GM18498 (cell line): Measurements from ENCODE around the gene PCBP3.
"Not testable (repeated sequence)": the region's sequence is repeated elsewhere in the genome, so short reads cannot be mapped to it uniquely, and the experiment has no call there.

Source experiments
- ATAC-seq: cut with Tn5 transposase; IDR thresholded peaks from one replicate; pipeline ENCODE4 v1.9.1; 2021; ENCODE audit warnings: mild to moderate bottlenecking, moderate library complexity; ENCODE audit not compliant: unreplicated experiment

PCBP3 gene

GRCh38 chr21:45634511-45635183 is 8.9 kb upstream of the PCBP3 start:
- no peak for ATAC-seq

- ATAC-seq = no peak
Measured at GRCh38 chr21:45635271-45636151, 8.0 kb upstream of the PCBP3 start.

GRCh38 chr21:45636459-45636858 is 7.1 kb upstream of the PCBP3 start:
- no peak for ATAC-seq

- no peak for ATAC-seq
Measured at GRCh38 chr21:45636951-45637646, 6.4 kb upstream of the PCBP3 start.

GRCh38 chr21:45637883-45638282 is 5.6 kb upstream of the PCBP3 start:
- ATAC-seq = no peak

- no peak for ATAC-seq
Measured at GRCh38 chr21:45638707-45639106, 4.8 kb upstream of the PCBP3 start.

GRCh38 chr21:45639206-45640000 is 4.1 kb upstream of the PCBP3 start:
- ATAC-seq = no peak

GRCh38 chr21:45640001-45640887 is 3.3 kb upstream of the PCBP3 start:
- ATAC-seq = no peak

GRCh38 chr21:45640888-45641479 is 2.5 kb upstream of the PCBP3 start:
- ATAC-seq = no peak

- ATAC-seq = no peak
Measured at GRCh38 chr21:45641480-45642035, 2.0 kb upstream of the PCBP3 start.

- no peak for ATAC-seq
Measured at GRCh38 chr21:45642122-45642813, 1.3 kb upstream of the PCBP3 start.

- peak; percentile 11 for ATAC-seq
Measured at GRCh38 chr21:45644041-45644906, 749 bp downstream of the PCBP3 start.

GRCh38 chr21:45651921-45652320 is 8.4 kb downstream of the PCBP3 start:
- no peak for ATAC-seq

- no peak for ATAC-seq
Measured at GRCh38 chr21:45655124-45655523, 11.6 kb downstream of the PCBP3 start.

- not testable (repeated sequence) for ATAC-seq
Measured at GRCh38 chr21:45656114-45656513, 12.6 kb downstream of the PCBP3 start.

- not testable (repeated sequence) for ATAC-seq
Measured at GRCh38 chr21:45661913-45662622, 18.5 kb downstream of the PCBP3 start.
